GM19438 (cell line): Measurements from ENCODE around the gene VPS9D1.

Experiments used
- ATAC-seq: cut with Tn5 transposase; IDR thresholded peaks from one replicate; pipeline ENCODE4 v1.9.1; 2021; ENCODE audit warnings: low read depth; ENCODE audit not compliant: unreplicated experiment

Gene VPS9D1

GRCh38 chr16:89733322-89733721 lies 12.6 kb upstream of the VPS9D1 start:
- no peak for ATAC-seq

GRCh38 chr16:89732918-89733242 lies 12.2 kb upstream of the VPS9D1 start:
- no peak for ATAC-seq

GRCh38 chr16:89732142-89732917 lies 11.6 kb upstream of the VPS9D1 start:
- ATAC-seq: no peak

GRCh38 chr16:89730610-89731234 lies 10.0 kb upstream of the VPS9D1 start:
- ATAC-seq: no peak

DNA sequence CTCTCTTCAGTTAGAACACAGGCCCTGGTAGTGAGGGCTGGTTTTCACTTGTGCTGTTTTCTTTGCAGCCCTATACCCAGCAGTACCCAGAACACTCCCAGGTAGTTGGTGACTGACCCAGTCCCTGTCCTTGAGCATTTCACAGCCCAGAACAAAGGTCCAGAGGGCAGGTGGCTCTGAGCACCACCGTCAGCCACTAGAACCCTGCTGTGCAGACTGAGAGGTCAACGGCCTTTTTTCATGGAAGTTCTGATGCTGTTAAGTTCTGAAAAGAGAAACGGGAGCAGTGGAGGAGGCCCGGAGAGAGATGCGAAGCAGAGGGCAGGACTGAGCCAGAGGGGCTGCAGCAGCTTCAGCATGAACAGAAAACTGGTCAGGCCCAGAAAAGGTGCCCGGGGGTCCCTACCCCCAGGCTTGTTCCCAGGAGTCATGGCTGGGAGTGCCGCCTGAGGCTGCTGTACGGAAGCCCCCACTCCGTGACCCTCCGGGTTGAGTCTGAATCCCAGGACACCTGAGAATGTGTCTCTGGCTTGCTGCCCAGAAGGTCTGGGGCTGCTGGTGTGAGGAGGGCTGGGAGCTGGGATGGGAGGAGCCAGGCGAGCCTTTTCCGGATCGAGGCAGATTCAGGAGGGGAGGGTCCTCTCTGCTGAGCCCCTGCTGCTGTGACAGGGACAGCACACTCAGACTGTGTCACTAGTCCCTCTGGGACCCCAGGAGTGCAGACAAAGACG lies 9.3 kb upstream of the VPS9D1 start:
- ATAC-seq: no peak

DNA sequence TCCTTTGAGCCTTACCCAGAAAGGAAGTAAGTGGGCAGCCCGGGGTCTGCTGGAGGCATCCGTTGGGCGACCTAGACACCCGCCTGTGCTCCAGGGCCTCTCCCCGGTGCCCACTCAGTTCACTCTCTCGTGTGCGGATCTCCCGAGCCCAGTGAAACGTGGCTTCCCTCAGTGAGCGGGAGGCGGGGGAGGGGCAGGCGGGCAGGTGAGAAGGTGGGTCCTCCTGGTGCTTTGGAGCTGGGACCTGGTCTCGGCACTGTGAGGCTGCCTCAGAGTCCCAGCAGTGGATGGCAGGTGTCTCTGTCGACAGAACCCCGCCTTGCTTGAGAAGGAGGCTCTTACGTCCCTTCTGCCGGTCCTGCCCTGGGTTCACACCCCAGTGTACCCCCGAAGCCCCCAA lies 8.6 kb upstream of the VPS9D1 start:
- ATAC-seq: no peak

DNA sequence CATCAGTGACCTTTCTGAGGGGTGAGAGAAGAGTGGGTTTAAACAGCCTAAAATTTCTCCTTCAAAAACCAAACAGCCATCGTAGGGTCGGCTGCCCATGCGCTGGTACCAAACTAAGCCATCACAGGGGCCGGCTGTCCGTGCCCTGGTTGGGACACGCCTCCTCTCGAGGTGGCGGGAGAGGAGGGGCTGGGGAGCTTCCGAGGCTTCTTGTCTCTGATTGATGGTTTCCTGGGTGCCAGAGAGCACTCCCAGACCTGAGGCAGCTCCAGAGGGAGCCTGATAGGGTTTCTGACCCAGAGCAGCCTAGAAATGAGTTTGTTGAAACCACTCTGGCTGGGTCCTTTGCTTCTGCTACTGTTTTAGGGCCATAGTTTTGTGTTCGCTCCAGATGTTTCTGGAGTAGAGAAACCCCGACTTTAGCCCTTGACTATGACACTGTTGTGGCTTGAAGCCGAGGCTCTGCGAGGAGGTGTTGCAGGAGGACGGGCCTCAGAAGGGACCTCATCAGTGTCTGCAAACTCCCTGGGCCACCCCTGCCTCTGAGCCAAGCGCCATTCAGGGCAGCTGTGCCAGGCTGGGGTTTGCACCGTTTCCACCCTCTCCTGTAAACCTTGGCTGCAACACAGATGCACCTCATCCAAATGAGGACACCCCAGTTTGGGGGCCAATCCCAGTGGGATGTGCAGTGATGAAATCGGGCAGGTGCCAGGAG lies 6.9 kb upstream of the VPS9D1 start:
- no peak for ATAC-seq

GRCh38 chr16:89723279-89724250 lies 2.9 kb upstream of the VPS9D1 start:
- no peak for ATAC-seq

DNA sequence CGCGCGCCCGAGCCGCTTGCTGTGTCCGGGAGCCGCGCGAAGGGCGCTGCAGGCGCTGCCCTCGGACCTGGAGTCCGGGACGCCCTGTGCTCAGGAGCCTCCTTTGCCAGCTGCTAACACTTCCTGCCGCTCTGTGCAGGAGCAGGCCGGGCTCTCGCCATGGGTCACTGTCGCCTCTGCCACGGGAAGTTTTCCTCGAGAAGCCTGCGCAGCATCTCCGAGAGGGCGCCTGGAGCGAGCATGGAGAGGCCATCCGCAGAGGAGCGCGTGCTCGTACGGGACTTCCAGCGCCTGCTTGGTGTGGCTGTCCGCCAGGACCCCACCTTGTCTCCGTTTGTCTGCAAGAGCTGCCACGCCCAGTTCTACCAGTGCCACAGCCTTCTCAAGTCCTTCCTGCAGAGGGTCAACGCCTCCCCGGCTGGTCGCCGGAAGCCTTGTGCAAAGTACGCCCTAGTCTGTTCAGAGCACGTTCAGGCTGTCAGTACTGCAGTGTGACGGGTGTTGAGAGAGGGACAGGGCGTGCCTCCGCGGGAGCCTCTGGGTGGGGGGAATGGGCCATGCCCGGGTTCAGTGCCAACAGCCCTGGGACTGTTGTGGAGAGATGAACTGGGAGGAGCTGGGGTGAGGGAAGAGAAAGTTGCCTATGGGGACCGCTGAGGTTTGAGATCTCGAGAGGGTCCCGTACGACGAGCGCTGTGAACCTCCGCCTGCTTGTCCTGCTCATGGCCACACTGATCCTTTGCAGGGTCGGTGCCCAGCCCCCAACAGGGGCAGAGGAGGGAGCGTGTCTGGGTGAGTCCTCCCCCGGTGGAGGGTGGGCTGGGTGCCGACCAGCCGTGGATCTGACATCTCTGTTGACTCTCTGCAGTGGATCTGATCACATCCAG lies 1.9 kb upstream of the VPS9D1 start:
- ATAC-seq: peak; percentile 22

- ATAC-seq: peak; percentile 38
These were observed 1.1 kb upstream of the VPS9D1 start for GRCh38 chr16:89721546-89722391.

DNA sequence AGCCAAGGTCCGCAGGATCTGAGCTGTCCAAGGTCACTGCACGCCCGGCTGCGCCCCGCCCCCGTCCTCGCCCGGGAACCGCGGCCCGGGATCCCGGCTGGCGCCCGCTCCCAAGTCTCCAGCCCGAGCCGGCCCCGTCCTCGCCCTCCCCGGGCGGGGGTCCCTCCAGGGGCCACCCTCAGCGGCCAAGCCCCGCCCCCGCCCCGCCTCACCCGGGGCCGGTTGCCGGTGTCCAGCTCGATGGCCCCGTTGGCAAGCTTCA lies 216 bp downstream of the VPS9D1 start:
- peak; percentile 11 for ATAC-seq

- no peak for ATAC-seq
These were observed 2.8 kb downstream of the VPS9D1 start for GRCh38 chr16:89717688-89718505.

DNA sequence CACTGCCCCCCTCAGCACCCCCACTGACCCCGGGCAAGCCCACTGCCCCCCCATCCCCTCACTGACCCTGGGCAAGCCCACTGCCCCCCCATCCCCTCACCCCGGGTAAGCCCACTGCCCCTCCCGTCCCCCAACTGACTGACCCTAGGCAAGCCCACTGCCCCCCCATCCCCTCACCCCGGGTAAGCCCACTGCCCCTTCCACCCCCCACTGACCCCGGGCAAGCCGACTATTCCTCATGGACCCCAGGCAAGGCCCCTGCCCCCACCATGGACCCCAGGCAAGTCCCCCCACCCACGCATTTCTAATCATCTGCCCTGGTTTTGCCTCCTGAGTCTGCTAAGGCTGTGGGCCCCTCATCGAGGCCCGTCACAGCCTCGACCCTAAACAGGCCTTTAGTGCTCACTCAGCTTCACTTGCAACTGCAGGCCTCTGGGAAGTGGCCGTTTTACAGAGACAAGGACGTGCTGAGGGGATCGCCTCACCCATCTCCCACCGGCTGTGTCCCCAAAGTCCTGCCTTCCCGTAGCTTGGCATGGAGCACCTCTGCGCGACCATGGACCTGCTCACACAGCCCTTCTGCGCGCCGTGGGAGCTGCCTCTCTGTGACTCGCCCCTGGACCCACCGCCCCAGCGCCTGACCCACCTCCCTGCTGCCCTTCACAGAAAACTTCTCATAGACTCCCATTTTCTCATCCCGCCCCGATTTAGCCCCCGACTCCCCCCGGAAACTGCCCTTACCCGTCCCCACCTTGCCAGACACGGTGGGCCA lies 3.6 kb downstream of the VPS9D1 start:
- ATAC-seq: no peak

DNA sequence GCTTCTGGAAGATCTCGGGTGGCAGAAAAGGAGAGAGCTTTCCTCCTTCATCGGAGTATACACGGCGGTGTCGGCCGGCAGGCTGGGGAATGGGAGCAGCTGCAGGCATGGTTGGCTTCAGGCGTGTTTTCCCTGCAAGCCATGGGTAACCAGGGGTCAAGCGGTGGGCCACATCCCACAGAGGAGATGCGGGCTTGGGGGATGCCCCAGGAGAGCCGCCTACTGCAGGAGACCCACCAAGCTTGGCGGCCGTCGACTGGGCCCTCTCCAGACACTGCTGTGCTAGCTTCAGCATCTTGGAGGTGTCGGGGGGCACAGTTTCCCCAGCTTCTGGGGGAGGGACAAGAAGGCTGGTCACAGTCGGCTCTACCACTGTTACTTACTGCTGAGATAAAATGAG lies 4.2 kb downstream of the VPS9D1 start:
- no peak for ATAC-seq

GRCh38 chr16:89712274-89712781 lies 8.4 kb downstream of the VPS9D1 start:
- ATAC-seq: no peak

DNA sequence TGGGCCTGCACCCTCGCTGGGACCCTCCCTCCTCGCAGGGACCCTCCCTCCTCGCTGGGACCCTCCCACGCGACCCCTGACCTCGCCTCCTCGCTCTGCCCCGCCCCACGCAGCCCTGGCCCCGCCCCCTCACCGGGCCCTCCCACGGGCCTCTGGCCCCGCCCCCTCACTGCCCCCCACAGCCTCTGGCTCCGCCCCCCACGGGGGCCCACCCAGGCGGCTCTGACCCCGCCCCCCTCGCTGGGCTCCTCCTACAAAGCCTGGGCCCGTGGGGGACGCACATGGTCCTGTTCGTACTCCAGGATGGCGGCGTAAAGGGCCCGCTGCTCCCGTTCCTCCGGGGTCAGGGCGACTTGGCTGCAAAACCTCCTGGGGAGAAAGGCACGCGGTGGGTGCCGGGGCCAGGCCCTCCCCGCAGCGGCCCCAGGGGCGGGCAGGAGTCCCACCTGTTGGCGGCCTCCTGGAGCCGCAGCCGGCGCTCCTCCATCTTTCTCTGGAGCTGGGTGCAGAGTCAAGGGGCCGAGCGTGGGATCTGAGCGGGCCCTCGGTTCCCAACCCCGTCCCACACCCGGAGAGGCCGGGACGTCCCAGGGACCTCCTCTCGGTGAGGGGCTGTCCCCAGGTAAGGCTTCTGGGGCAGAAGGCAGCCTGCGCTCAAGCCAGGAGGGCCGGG lies 9.0 kb downstream of the VPS9D1 start:
- no peak for ATAC-seq
